ENCODE data around the gene NSRP1. TPM values are rescaled to one million over a fixed set of nuclear protein-coding genes. Genes with fewer than 3 reads are reported as not detected.

Gene NSRP1
- total and polyA plus RNA-seq, 2 donors (not counting 3 experiments of a cell fraction or from before 2014, with no cell fraction given): 11.2 to 29.1 TPM

- CTCF ChIA-PET: interaction anchor here (1.0 to 2.8 kb wide), 2 partner anchors 50 to 82 kb away, joined by 3 to 13 read pairs; no protein-coding TSS in a partner anchor
- DNase-seq (ENCODE audit: low read depth, low spot score) (no peak), FAIRE-seq (no peak)
- Histone ChIP-seq H3K4me1 (ENCODE audit: control insufficient read depth, extremely low read depth, insufficient read depth, low read length) (no peaks in the 10 kb centered on the region), H3K79me2 (ENCODE audit: control insufficient read depth, insufficient read depth, low read length) (no peaks in the 10 kb centered on the region), H3K4me2 (ENCODE audit: insufficient read depth, low read length) (no peak overlapping the region), H2AFZ (ENCODE audit: low read depth, low read length) (no peak overlapping the region), H4K20me1 (replicated peaks; ENCODE audit: control insufficient read depth, extremely low read depth, insufficient read depth, low read length) (no peaks in the 10 kb centered on the region), H3K4me3 (replicated peaks in 1 of 3; ENCODE audit: insufficient read depth in 1 of 3, low read depth in 1 of 3, low read length in 3 of 3) (no peak overlapping the region), H3K9ac (replicated peaks; ENCODE audit: extremely low read depth, insufficient read depth, low read length) (no peak overlapping the region), H3K27me3 (ENCODE audit: control insufficient read depth in 2 of 2, insufficient read depth in 2 of 2, low read length in 2 of 2) (no peaks in the 10 kb centered on the region), H3K27ac (ENCODE audit: insufficient read depth, low read depth, low read length) (no peak overlapping the region), H3K36me3 (ENCODE audit: control insufficient read depth in 2 of 2, extremely low read depth in 1 of 2, insufficient read depth in 2 of 2, low read length in 2 of 2) (peaks cover 6 to 10% of the 10 kb centered on the region in 2 experiments), H3K9me3 (replicated peaks; ENCODE audit: control insufficient read depth, insufficient read depth, low read length) (no peaks in the 10 kb centered on the region), H3K9me1 (replicated peaks; ENCODE audit: control insufficient read depth, extremely low read depth, insufficient read depth, low read length) (no peaks in the 10 kb centered on the region)
- POLR2A ChIA-PET: no interaction called here
- dilution Hi-C loops (cut with MboI; ENCODE audit: extremely low pct_ligation_motif_present, low sequenced_read_pairs): no loop called here
- TF ChIP-seq GATA2 (IDR thresholded peaks at IDR 0.05; ENCODE audit: insufficient read depth, insufficient read length, low read depth, low read length): no peak
- TF ChIP-seq JUN (IDR thresholded peaks at IDR 0.05; ENCODE audit: borderline replicate concordance, insufficient read depth, insufficient read length, low read depth): no peak
- TF ChIP-seq, protein P1, sequence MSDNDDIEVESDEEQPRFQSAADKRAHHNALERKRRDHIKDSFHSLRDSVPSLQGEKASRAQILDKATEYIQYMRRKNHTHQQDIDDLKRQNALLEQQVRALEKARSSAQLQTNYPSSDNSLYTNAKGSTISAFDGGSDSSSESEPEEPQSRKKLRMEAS (IDR thresholded peaks at IDR 0.05; ENCODE audit: insufficient read depth, insufficient read length): no peak
- no peak for TF ChIP-seq FOS (IDR thresholded peaks at IDR 0.05; ENCODE audit: borderline replicate concordance, insufficient read depth, low read length)
- TF ChIP-seq, protein P2, sequence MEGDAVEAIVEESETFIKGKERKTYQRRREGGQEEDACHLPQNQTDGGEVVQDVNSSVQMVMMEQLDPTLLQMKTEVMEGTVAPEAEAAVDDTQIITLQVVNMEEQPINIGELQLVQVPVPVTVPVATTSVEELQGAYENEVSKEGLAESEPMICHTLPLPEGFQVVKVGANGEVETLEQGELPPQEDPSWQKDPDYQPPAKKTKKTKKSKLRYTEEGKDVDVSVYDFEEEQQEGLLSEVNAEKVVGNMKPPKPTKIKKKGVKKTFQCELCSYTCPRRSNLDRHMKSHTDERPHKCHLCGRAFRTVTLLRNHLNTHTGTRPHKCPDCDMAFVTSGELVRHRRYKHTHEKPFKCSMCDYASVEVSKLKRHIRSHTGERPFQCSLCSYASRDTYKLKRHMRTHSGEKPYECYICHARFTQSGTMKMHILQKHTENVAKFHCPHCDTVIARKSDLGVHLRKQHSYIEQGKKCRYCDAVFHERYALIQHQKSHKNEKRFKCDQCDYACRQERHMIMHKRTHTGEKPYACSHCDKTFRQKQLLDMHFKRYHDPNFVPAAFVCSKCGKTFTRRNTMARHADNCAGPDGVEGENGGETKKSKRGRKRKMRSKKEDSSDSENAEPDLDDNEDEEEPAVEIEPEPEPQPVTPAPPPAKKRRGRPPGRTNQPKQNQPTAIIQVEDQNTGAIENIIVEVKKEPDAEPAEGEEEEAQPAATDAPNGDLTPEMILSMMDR (IDR thresholded peaks at IDR 0.05; ENCODE audit: extremely low read depth in 1 of 2, insufficient read depth in 1 of 2, low read depth in 1 of 2, low read length in 2 of 2): no peak
- no peak for TF ChIP-seq POLR2AphosphoS5 (IDR thresholded peaks at IDR 0.05; ENCODE audit: insufficient read depth, low read depth, low read length)
- no peak for TF ChIP-seq POLR2A (IDR thresholded peaks at IDR 0.05; ENCODE audit: low read depth, low read length)
- TF ChIP-seq MYC (IDR thresholded peaks at IDR 0.05; ENCODE audit: low read depth, low read length): no peak
- no peak for TF ChIP-seq EZH2 (IDR thresholded peaks at IDR 0.05; ENCODE audit: borderline replicate concordance, low read depth, low read length, severe bottlenecking)
- no TSS peak for BruUV-seq (replicated peaks)
- intact Hi-C loops (cut with micrococcal nuclease): no loop called here
Observed at GRCh38 chr17:30186761-30187160, 70.1 kb downstream of the NSRP1 start.

Data from endothelial cell of umbilical vein (primary cell).